Choroid plexus epithelial cell (primary cell): ENCODE measurements around the gene TMEM120B.

ENCODE experiments used
- DNase-seq: peaks from one replicate; pipeline ENCODE4 v3.0.0-alpha.2; 2010; ENCODE audit warnings: low read depth
- H3K4me3 ChIP-seq: 2 replicates; pipeline ENCODE4 v1.5.1; 2011; ENCODE audit warnings: low read depth, mild to moderate bottlenecking, control low read depth, low read length, moderate library complexity
- CTCF ChIP-seq: conservative IDR thresholded peaks from 2 replicates; pipeline ENCODE4 v1.5.1; 2011; ENCODE audit warnings: low read depth, mild to moderate bottlenecking, control low read depth, inconsistent platforms, low read length, moderate library complexity

Gene TMEM120B

GRCh38 chr12:121823727-121824115 is 111.2 kb downstream of the TMEM120B start:
- H3K4me3 ChIP-seq, result no peak overlapping the region
- no peak for DNase-seq
- TF ChIP-seq CTCF, result no peak

GRCh38 chr12:121825041-121825523 is 112.5 kb downstream of the TMEM120B start:
- no peak for DNase-seq
- no peak for TF ChIP-seq CTCF
- no peak overlapping the region for H3K4me3 ChIP-seq

- DNase-seq, result no peak
- no peak overlapping the region for H3K4me3 ChIP-seq
- TF ChIP-seq CTCF, result no peak
These were observed 114.0 kb downstream of the TMEM120B start for GRCh38 chr12:121826318-121827150.

- no peak for TF ChIP-seq CTCF
- no peak for DNase-seq
- no peak overlapping the region for H3K4me3 ChIP-seq
These were observed 115.0 kb downstream of the TMEM120B start for GRCh38 chr12:121827351-121828099.

GRCh38 chr12:121828306-121828705 is 115.8 kb downstream of the TMEM120B start:
- no peak for TF ChIP-seq CTCF
- DNase-seq, result no peak
- H3K4me3 ChIP-seq, result no peak overlapping the region

- no peak for TF ChIP-seq CTCF
These were observed 116.3 kb downstream of the TMEM120B start for GRCh38 chr12:121828826-121829225.

More at GRCh38 chr12:121828826-121829225, 116.3 kb downstream of the TMEM120B start:
- no peak for DNase-seq
- no peak overlapping the region for H3K4me3 ChIP-seq
